Stimulated activated naive B cell treated with anti-CD40 and anti-IgM and Interleukin-4, amounts not matched to agents 10 μg/mL and 1 μg/mL and 100 μg/mL, for 72 hours (primary cell): Measurements from ENCODE around the gene ANKRD11.
"Not testable (repeated sequence)": the region's sequence is repeated elsewhere in the genome, so short reads cannot be mapped to it uniquely, and the experiment has no call there.

ENCODE experiments used
- ATAC-seq, 2 donors: fragments of 150-1000 bp; cut with Tn5 transposase; replicated peaks; 2 replicates each; pipeline ENCODE4 v1.10.0; 2021; ENCODE audit warnings: moderate library complexity in 1 of 2
- DNase-seq: peaks from one replicate; pipeline ENCODE4 v3.0.0; 2021
- H3K27ac Mint-ChIP-seq: one replicate; pipeline ENCODE4 v1.8.0; 2022; ENCODE audit warnings: mild to moderate bottlenecking, mixed read lengths
- H3K27me3 Mint-ChIP-seq, 2 donors: one replicate each; pipeline ENCODE4 v1.8.0; 2022; ENCODE audit warnings: mixed read lengths in 2 of 2
- H3K36me3 Mint-ChIP-seq, 2 donors: one replicate each; pipeline ENCODE4 v1.8.0; 2022; ENCODE audit warnings: mixed read lengths in 2 of 2, mild to moderate bottlenecking in 1 of 2
- H3K4me1 Mint-ChIP-seq, 2 donors: one replicate each; pipeline ENCODE4 v1.8.0; 2022; ENCODE audit warnings: mixed read lengths in 2 of 2, mild to moderate bottlenecking in 1 of 2
- H3K4me3 Mint-ChIP-seq, 2 donors: one replicate each; pipeline ENCODE4 v1.8.0; 2022; ENCODE audit warnings: mild to moderate bottlenecking in 2 of 2, mixed read lengths in 2 of 2, moderate library complexity in 1 of 2
- H3K9me3 Mint-ChIP-seq, 2 donors: one replicate each; pipeline ENCODE4 v1.8.0; 2022; ENCODE audit warnings: mixed read lengths in 2 of 2, mild to moderate bottlenecking in 1 of 2

Gene ANKRD11

GRCh38 chr16:89364606-89365005 lies 125.8 kb downstream of the ANKRD11 start:
- ATAC-seq (no peak), DNase-seq (no peak)
- H3K27ac Mint-ChIP-seq = peak overlapping the region; percentile 56
- H3K9me3 Mint-ChIP-seq = no peaks in the 10 kb centered on the region
- H3K36me3 Mint-ChIP-seq = peaks cover 18 to 48% of the 10 kb centered on the region in 2 donors
- no peaks in the 10 kb centered on the region for H3K27me3 Mint-ChIP-seq
- H3K4me1 Mint-ChIP-seq = peaks cover 66 to 94% of the 10 kb centered on the region in 2 donors
- peak overlapping the region in 1 of 2 donors; percentile 27 for H3K4me3 Mint-ChIP-seq

- peak overlapping the region; percentile 40 to 47 for H3K4me3 Mint-ChIP-seq
- H3K27me3 Mint-ChIP-seq = no peaks in the 10 kb centered on the region
- H3K27ac Mint-ChIP-seq = peak overlapping the region; percentile 63
- H3K4me1 Mint-ChIP-seq = peaks cover 66 to 94% of the 10 kb centered on the region in 2 donors
- ATAC-seq (no peak), DNase-seq (no peak)
- peaks cover 23 to 46% of the 10 kb centered on the region in 2 donors for H3K36me3 Mint-ChIP-seq
- H3K9me3 Mint-ChIP-seq = no peaks in the 10 kb centered on the region
Measured at GRCh38 chr16:89363621-89364393, 126.6 kb downstream of the ANKRD11 start.

GRCh38 chr16:89362540-89363223 lies 127.7 kb downstream of the ANKRD11 start:
- Mint-ChIP-seq H3K36me3 (peaks cover 26 to 41% of the 10 kb centered on the region in 2 donors), H3K4me3 (peak overlapping the region; percentile 62 to 71), H3K27ac (peak overlapping the region; percentile 92), H3K4me1 (peaks cover 69 to 93% of the 10 kb centered on the region in 2 donors)
- not testable (repeated sequence) for DNase-seq, H3K9me3 Mint-ChIP-seq, ATAC-seq, H3K27me3 Mint-ChIP-seq

- peak; percentile 47 for DNase-seq
- H3K27me3 Mint-ChIP-seq = no peaks in the 10 kb centered on the region
- H3K27ac Mint-ChIP-seq = peak overlapping the region; percentile 92
- peak; percentile 66 to 71 for ATAC-seq
- H3K36me3 Mint-ChIP-seq = peaks cover 29 to 41% of the 10 kb centered on the region in 2 donors
- peaks cover 71 to 93% of the 10 kb centered on the region in 2 donors for H3K4me1 Mint-ChIP-seq
- H3K4me3 Mint-ChIP-seq = peak overlapping the region; percentile 62 to 71
- no peaks in the 10 kb centered on the region for H3K9me3 Mint-ChIP-seq
Measured at GRCh38 chr16:89361751-89362539, 128.4 kb downstream of the ANKRD11 start.

- peaks cover 71 to 86% of the 10 kb centered on the region in 2 donors for H3K4me1 Mint-ChIP-seq
- ATAC-seq (peak; percentile 76 to 78), DNase-seq (peak; percentile 59)
- H3K36me3 Mint-ChIP-seq = peaks cover 27 to 40% of the 10 kb centered on the region in 2 donors
- H3K9me3 Mint-ChIP-seq = no peaks in the 10 kb centered on the region
- H3K27me3 Mint-ChIP-seq = no peaks in the 10 kb centered on the region
- H3K4me3 Mint-ChIP-seq = peak overlapping the region; percentile 54 to 57
- H3K27ac Mint-ChIP-seq = peak overlapping the region; percentile 92
Measured at GRCh38 chr16:89360760-89361435, 129.5 kb downstream of the ANKRD11 start.

GRCh38 chr16:89359264-89360147 lies 130.9 kb downstream of the ANKRD11 start:
- Mint-ChIP-seq H3K4me1 (peaks cover 65 to 86% of the 10 kb centered on the region in 2 donors), H3K4me3 (peak overlapping the region; percentile 10 to 24)
- no peak for DNase-seq

GRCh38 chr16:89358030-89359005 lies 132.0 kb downstream of the ANKRD11 start:
- DNase-seq = no peak

More at GRCh38 chr16:89359264-89360147, 130.9 kb downstream of the ANKRD11 start:
- Mint-ChIP-seq H3K9me3 (no peaks in the 10 kb centered on the region), H3K36me3 (peaks cover 31 to 40% of the 10 kb centered on the region in 2 donors), H3K27ac (peak overlapping the region; percentile 81), H3K27me3 (no peaks in the 10 kb centered on the region)
- no peak for ATAC-seq

GRCh38 chr16:89357055-89357816 lies 133.1 kb downstream of the ANKRD11 start:
- Mint-ChIP-seq H3K9me3 (no peaks in the 10 kb centered on the region), H3K27me3 (no peaks in the 10 kb centered on the region), H3K27ac (peak overlapping the region; percentile 31), H3K4me1 (peaks cover 55 to 86% of the 10 kb centered on the region in 2 donors), H3K36me3 (peaks cover 31 to 42% of the 10 kb centered on the region in 2 donors), H3K4me3 (peak overlapping the region; percentile 43 to 48)
- DNase-seq (no peak), ATAC-seq (peak; percentile 28)

More at GRCh38 chr16:89358030-89359005, 132.0 kb downstream of the ANKRD11 start:
- Mint-ChIP-seq H3K36me3 (peaks cover 31 to 38% of the 10 kb centered on the region in 2 donors), H3K27ac (peak overlapping the region; percentile 56), H3K4me3 (peak overlapping the region; percentile 53 to 57), H3K9me3 (no peaks in the 10 kb centered on the region), H3K4me1 (peaks cover 56 to 80% of the 10 kb centered on the region in 2 donors), H3K27me3 (no peaks in the 10 kb centered on the region)
- peak in 1 of 2 donors; percentile 24 for ATAC-seq

- ATAC-seq = no peak
- H3K27me3 Mint-ChIP-seq = no peaks in the 10 kb centered on the region
- H3K9me3 Mint-ChIP-seq = no peaks in the 10 kb centered on the region
- no peak for DNase-seq
- H3K4me1 Mint-ChIP-seq = peaks cover 50 to 86% of the 10 kb centered on the region in 2 donors
- H3K4me3 Mint-ChIP-seq = no peak overlapping the region
- peak overlapping the region; percentile 47 for H3K27ac Mint-ChIP-seq
- H3K36me3 Mint-ChIP-seq = peaks cover 35 to 47% of the 10 kb centered on the region in 2 donors
Measured at GRCh38 chr16:89355686-89356085, 134.7 kb downstream of the ANKRD11 start.

- Mint-ChIP-seq H3K4me3 (no peak overlapping the region), H3K27me3 (no peaks in the 10 kb centered on the region), H3K36me3 (peaks cover 37 to 49% of the 10 kb centered on the region in 2 donors), H3K9me3 (no peaks in the 10 kb centered on the region), H3K4me1 (peaks cover 52 to 86% of the 10 kb centered on the region in 2 donors), H3K27ac (no peak overlapping the region)
- ATAC-seq (no peak), DNase-seq (no peak)
Measured at GRCh38 chr16:89355007-89355406, 135.4 kb downstream of the ANKRD11 start.

- H3K4me3 Mint-ChIP-seq = no peak overlapping the region
- H3K36me3 Mint-ChIP-seq = peaks cover 34 to 49% of the 10 kb centered on the region in 2 donors
- DNase-seq (no peak), ATAC-seq (no peak)
- no peak overlapping the region for H3K27ac Mint-ChIP-seq
- H3K4me1 Mint-ChIP-seq = peaks cover 51 to 86% of the 10 kb centered on the region in 2 donors
- H3K27me3 Mint-ChIP-seq = no peaks in the 10 kb centered on the region
- H3K9me3 Mint-ChIP-seq = no peaks in the 10 kb centered on the region
Measured at GRCh38 chr16:89354325-89354724, 136.0 kb downstream of the ANKRD11 start.
